Vagina (tissue), 2 donors: ENCODE data around the gene CACNA2D1.

Experiments used
- POLR2AphosphoS5 ChIP-seq, 2 donors: sonication (generic); formaldehyde crosslinking; IDR thresholded peaks; one replicate each; pipeline ENCODE4 v1.9.0; 2017; ENCODE audit warnings: antibody characterized with exemption in 2 of 2, mild to moderate bottlenecking in 2 of 2, low read depth in 1 of 2; ENCODE audit not compliant: insufficient read depth in 1 of 2
- TF ChIP-seq, protein P1 (sequence below), 3 experiments: fragments of 450-650 bp in 2 of 3; fragments of 200-600 bp in 1 of 3; sonication (generic) in 1 of 3; IDR thresholded peaks; one replicate each; pipeline ENCODE4 v1.5.1; 2017 to 2019; ENCODE audit warnings: antibody characterized with exemption in 3 of 3, mild to moderate bottlenecking in 2 of 3, moderate library complexity in 2 of 3

DNA sequence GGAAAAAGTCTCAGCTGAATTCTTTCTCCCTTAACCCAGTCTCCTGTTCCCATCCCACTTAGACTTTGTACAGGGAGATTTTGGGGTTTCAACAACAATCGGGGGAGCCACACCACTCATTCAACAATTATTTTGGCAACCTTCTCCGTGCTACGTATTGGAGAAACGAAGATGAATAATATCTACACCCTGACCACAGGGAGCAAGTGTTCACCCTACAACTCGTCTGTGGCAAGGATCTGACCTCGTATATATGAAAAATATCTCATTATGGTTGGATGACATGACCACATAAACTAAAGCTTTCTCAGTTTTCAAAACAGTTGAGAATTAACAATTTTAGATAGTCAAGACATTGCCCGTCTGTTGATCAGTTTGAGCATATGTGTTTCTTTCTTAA is 302.1 kb downstream of the CACNA2D1 start:
- TF ChIP-seq, protein P1, sequence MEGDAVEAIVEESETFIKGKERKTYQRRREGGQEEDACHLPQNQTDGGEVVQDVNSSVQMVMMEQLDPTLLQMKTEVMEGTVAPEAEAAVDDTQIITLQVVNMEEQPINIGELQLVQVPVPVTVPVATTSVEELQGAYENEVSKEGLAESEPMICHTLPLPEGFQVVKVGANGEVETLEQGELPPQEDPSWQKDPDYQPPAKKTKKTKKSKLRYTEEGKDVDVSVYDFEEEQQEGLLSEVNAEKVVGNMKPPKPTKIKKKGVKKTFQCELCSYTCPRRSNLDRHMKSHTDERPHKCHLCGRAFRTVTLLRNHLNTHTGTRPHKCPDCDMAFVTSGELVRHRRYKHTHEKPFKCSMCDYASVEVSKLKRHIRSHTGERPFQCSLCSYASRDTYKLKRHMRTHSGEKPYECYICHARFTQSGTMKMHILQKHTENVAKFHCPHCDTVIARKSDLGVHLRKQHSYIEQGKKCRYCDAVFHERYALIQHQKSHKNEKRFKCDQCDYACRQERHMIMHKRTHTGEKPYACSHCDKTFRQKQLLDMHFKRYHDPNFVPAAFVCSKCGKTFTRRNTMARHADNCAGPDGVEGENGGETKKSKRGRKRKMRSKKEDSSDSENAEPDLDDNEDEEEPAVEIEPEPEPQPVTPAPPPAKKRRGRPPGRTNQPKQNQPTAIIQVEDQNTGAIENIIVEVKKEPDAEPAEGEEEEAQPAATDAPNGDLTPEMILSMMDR (IDR thresholded peaks at IDR 0.05): no peak
- TF ChIP-seq POLR2AphosphoS5 (IDR thresholded peaks at IDR 0.05; ENCODE audit: insufficient read depth in 1 of 2, low read depth in 1 of 2): no peak
